Measurements from ENCODE around the gene ODAD4. TPM values are rescaled to one million over a fixed set of nuclear protein-coding genes. Genes with fewer than 3 reads are reported as not detected.

ODAD4 gene, protein sequence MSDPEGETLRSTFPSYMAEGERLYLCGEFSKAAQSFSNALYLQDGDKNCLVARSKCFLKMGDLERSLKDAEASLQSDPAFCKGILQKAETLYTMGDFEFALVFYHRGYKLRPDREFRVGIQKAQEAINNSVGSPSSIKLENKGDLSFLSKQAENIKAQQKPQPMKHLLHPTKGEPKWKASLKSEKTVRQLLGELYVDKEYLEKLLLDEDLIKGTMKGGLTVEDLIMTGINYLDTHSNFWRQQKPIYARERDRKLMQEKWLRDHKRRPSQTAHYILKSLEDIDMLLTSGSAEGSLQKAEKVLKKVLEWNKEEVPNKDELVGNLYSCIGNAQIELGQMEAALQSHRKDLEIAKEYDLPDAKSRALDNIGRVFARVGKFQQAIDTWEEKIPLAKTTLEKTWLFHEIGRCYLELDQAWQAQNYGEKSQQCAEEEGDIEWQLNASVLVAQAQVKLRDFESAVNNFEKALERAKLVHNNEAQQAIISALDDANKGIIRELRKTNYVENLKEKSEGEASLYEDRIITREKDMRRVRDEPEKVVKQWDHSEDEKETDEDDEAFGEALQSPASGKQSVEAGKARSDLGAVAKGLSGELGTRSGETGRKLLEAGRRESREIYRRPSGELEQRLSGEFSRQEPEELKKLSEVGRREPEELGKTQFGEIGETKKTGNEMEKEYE
- total RNA-seq = under 1 TPM in 2 of 4 donors, not detected in 2; 0.32 to 0.55 TPM

DNA sequence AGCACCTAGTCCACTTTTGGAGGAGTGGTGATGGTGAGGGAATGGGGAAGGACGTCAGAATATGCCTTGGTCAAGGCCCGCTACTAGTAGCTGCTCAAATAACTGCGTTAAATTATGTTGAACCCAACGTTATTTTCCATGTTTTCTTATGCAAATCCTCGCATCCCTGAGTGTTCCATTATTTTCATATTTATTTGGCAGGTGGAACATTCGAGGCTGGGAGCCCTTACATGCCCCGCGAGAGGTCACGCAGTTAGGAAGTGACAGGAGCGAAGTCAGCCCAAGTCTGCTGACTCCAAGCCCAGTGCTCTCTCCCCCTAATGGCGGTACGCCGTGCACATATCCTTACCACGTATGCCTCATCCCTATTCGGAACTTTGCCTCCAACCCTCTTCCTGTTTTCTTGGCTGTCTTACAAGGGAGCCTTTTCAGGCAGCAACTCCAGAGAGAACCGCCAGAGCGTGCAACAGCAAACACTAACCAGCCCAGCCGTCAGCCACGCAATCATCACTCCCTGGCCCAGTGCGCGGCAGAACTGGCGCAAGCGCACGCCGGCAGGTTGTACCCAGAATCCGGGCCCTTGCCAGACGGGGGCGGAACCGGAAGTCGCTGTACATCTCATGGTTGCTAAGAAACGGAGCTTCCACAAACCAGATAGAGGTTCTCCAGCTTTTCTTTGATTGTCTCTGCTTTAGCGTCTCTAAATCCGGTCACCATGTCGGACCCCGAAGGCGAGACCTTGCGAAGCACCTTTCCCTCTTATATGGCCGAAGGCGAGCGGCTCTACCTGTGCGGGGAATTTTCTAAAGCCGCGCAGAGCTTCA is at the start of gene ODAD4:
Gene ODAD4, plus strand, starts transcription at position 609 of the 824 bp plus-strand sequence. Its CDS starts 107 bp downstream, at position 716.
- H3K4me3 ChIP-seq = peak within 1 kb of the TSS; percentile 28 to 65 (median 38)
- H3K36me3 ChIP-seq = no peaks in the 10 kb centered on the region
- DNase-seq = peak; percentile 98
- peak within 1 kb of the TSS; percentile 85 to 92 (median 89) for H3K27ac ChIP-seq
- H3K9me3 ChIP-seq = no peaks in the 10 kb centered on the region
- in situ Hi-C loops (cut with MboI; ENCODE audit: low pct_ligation_motif_present in 1 of 4, low pct_unique_long_range_greater_than_20kb in 1 of 4, low sequenced_read_pairs in 3 of 4) = no loop called here
- H3K4me1 ChIP-seq = peaks cover 6 to 28% (median 7%) of the 10 kb centered on the region in 4 donors
- intact Hi-C loops (cut with DNase I; ENCODE audit: low total_unique reads) = no loop called here
- peak; percentile 77 for TF ChIP-seq POLR2A (IDR thresholded peaks at IDR 0.05)
- TF ChIP-seq EP300 (IDR thresholded peaks at IDR 0.05; ENCODE audit: low read depth) = no peak
- TF ChIP-seq, protein P1, sequence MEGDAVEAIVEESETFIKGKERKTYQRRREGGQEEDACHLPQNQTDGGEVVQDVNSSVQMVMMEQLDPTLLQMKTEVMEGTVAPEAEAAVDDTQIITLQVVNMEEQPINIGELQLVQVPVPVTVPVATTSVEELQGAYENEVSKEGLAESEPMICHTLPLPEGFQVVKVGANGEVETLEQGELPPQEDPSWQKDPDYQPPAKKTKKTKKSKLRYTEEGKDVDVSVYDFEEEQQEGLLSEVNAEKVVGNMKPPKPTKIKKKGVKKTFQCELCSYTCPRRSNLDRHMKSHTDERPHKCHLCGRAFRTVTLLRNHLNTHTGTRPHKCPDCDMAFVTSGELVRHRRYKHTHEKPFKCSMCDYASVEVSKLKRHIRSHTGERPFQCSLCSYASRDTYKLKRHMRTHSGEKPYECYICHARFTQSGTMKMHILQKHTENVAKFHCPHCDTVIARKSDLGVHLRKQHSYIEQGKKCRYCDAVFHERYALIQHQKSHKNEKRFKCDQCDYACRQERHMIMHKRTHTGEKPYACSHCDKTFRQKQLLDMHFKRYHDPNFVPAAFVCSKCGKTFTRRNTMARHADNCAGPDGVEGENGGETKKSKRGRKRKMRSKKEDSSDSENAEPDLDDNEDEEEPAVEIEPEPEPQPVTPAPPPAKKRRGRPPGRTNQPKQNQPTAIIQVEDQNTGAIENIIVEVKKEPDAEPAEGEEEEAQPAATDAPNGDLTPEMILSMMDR (IDR thresholded peaks at IDR 0.05) = peak; percentile 42 to 92 (median 44)
- TF ChIP-seq POLR2AphosphoS5 (IDR thresholded peaks at IDR 0.05) = peak; percentile 84 to 91 (median 90)
- WGBS, 2 donors (ENCODE audit: low coverage in 1 of 2) = 0 to 2% methylated on average over 7 to 43 of the region's 43 CpGs
- H3K27me3 ChIP-seq = no peaks in the 10 kb centered on the region

DNA sequence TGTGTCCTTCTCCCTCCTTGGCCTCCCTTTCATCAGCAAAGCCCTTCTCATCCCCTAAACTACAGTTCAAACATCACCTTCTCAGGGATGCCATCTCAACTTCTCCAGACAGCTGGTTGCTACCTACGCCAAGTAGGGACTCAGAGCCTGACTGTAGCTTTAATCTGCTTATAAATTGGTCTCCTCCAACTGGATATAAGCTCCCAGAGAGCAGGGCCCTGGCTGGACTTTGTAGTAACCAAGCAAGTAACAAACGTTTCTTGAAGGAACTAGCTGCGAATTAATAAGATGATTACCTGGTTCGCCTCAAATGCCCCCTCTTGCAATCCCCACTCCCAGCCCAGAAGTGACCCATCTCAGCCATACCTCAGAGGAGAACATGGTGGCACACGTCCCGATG is 47.7 kb upstream of the ODAD4 start:
- Histone ChIP-seq H3K4me3 (no peak overlapping the region), H3K36me3 (peaks cover 0 to 63% (median 27%) of the 10 kb centered on the region in 4 donors), H3K4me1 (no peaks in the 10 kb centered on the region), H3K27me3 (no peaks in the 10 kb centered on the region), H3K27ac (no peak overlapping the region), H3K9me3 (no peaks in the 10 kb centered on the region)
- 92% methylated on average over 6 of the region's 6 CpGs; no CpG with 5 or more reads in 1 of the 2 donors for WGBS, 2 donors (ENCODE audit: low coverage in 1 of 2)
- intact Hi-C loops (cut with DNase I; ENCODE audit: low total_unique reads) (loop anchor here (10.0 kb wide), 1 partner anchor 148 kb away; the partner anchor contains the start of gene HAP1), in situ Hi-C loops (cut with MboI; ENCODE audit: low pct_ligation_motif_present in 1 of 4, low pct_unique_long_range_greater_than_20kb in 1 of 4, low sequenced_read_pairs in 3 of 4) (loop anchor here in 1 of 4 donors (10.0 kb wide), 1 partner anchor 148 kb away; the partner anchor contains the start of gene HAP1)
- no peak for DNase-seq
- TF ChIP-seq POLR2A (IDR thresholded peaks at IDR 0.05) (no peak), EP300 (IDR thresholded peaks at IDR 0.05; ENCODE audit: low read depth) (no peak), POLR2AphosphoS5 (IDR thresholded peaks at IDR 0.05) (no peak)
- TF ChIP-seq, protein P1 (IDR thresholded peaks at IDR 0.05) = no peak

DNA sequence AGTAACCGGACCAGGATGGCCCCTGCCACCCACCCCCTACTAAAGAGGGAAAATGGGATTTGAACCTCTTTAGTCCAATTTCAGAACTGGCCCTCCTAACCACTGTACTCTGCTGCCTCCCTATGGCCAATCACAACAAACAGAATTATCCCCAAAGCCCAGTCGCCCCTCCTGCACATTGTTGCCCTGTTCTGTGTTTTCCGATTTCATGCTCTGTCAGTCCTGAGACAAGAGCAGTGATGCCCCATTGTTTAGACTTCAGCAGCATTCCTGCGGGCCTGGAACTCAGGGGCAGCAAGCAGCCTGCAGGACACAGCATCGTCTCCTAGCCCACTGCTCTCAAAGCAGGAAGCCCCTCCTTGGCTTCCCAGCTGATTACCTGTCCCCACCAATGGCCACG is 44.7 kb upstream of the ODAD4 start:
- Histone ChIP-seq H3K27me3 (no peaks in the 10 kb centered on the region), H3K9me3 (no peaks in the 10 kb centered on the region), H3K4me3 (no peak overlapping the region), H3K27ac (no peak overlapping the region), H3K4me1 (no peaks in the 10 kb centered on the region), H3K36me3 (peaks cover 0 to 63% (median 25%) of the 10 kb centered on the region in 4 donors)
- WGBS, 2 donors (ENCODE audit: low coverage in 1 of 2) = 85 to 100% methylated on average over 4 to 6 of the region's 6 CpGs
- in situ Hi-C loops (cut with MboI; ENCODE audit: low pct_ligation_motif_present in 1 of 4, low pct_unique_long_range_greater_than_20kb in 1 of 4, low sequenced_read_pairs in 3 of 4) = loop anchor here in 1 of 4 donors (10.0 kb wide), 1 partner anchor 151 kb away; the partner anchor contains the start of gene HAP1
- intact Hi-C loops (cut with DNase I; ENCODE audit: low total_unique reads) = loop anchor here (10.0 kb wide), 1 partner anchor 151 kb away; the partner anchor contains the start of gene HAP1
- no peak for TF ChIP-seq POLR2A (IDR thresholded peaks at IDR 0.05)
- TF ChIP-seq, protein P1 (IDR thresholded peaks at IDR 0.05) = peak in 1 of 5 experiments; percentile 19
- no peak for DNase-seq
